Measurements from ENCODE around the gene LSG1.
A peak's percentile ranks its signal among the peaks of the same experiment; 100 is the strongest.
"Not testable (repeated sequence)": the region's sequence is repeated elsewhere in the genome, so short reads cannot be mapped to it uniquely, and the experiment has no call there.

LSG1 gene

GRCh38 chr3:194658477-194659242 is 13.3 kb downstream of the LSG1 start:
- no peak for DNase-seq (ENCODE audit: low read depth in 2 of 2)

GRCh38 chr3:194657439-194657838 is 14.6 kb downstream of the LSG1 start:
- no peak for DNase-seq (ENCODE audit: low read depth in 2 of 2)

GRCh38 chr3:194654443-194654842 is 17.5 kb downstream of the LSG1 start:
- no peak for DNase-seq (ENCODE audit: low read depth in 2 of 2)

GRCh38 chr3:194647747-194648146 is 24.2 kb downstream of the LSG1 start:
- DNase-seq (ENCODE audit: low read depth in 2 of 2) = no peak

- DNase-seq (ENCODE audit: low read depth in 2 of 2) = no peak
Observed at GRCh38 chr3:194642769-194643168, 29.2 kb downstream of the LSG1 start.

- DNase-seq (ENCODE audit: low read depth in 2 of 2) = peak; percentile 12 to 18
Observed at GRCh38 chr3:194640829-194641228, 31.2 kb downstream of the LSG1 start.

- DNase-seq (ENCODE audit: low read depth in 2 of 2) = no peak
Observed at GRCh38 chr3:194638991-194639605, 32.9 kb downstream of the LSG1 start.

GRCh38 chr3:194637541-194638400 is 34.2 kb downstream of the LSG1 start:
- DNase-seq (ENCODE audit: low read depth in 2 of 2) = no peak

GRCh38 chr3:194637066-194637465 is 34.9 kb downstream of the LSG1 start:
- no peak for DNase-seq (ENCODE audit: low read depth in 2 of 2)

- DNase-seq (ENCODE audit: low read depth in 2 of 2) = peak; percentile 18 to 49
Observed at GRCh38 chr3:194633349-194634004, 38.5 kb downstream of the LSG1 start, which contains the start of gene TMEM44. TSS of gene TMEM44 (minus strand) at chr3:194633419. CDS start at chr3:194633215, 204 bp downstream.

GRCh38 chr3:194632809-194633348 is 39.1 kb downstream of the LSG1 start:
- DNase-seq (ENCODE audit: low read depth in 2 of 2) = peak in 1 of 2 donors; percentile 14

GRCh38 chr3:194632226-194632808 is 39.7 kb downstream of the LSG1 start:
- DNase-seq (ENCODE audit: low read depth in 2 of 2) = no peak

GRCh38 chr3:194631696-194632095 is 40.3 kb downstream of the LSG1 start:
- no peak for DNase-seq (ENCODE audit: low read depth in 2 of 2)

GRCh38 chr3:194630681-194631080 is 41.3 kb downstream of the LSG1 start:
- not testable (repeated sequence) for DNase-seq (ENCODE audit: low read depth in 2 of 2)

- no peak for DNase-seq (ENCODE audit: low read depth in 2 of 2)
Observed at GRCh38 chr3:194624956-194625355, 47.0 kb downstream of the LSG1 start.

- DNase-seq (ENCODE audit: low read depth in 2 of 2) = no peak
Observed at GRCh38 chr3:194623449-194624290, 48.3 kb downstream of the LSG1 start.

- no peak for DNase-seq (ENCODE audit: low read depth in 2 of 2)
Observed at GRCh38 chr3:194622621-194623340, 49.2 kb downstream of the LSG1 start.

- DNase-seq (ENCODE audit: low read depth in 2 of 2) = no peak
Observed at GRCh38 chr3:194621947-194622346, 50.0 kb downstream of the LSG1 start.

- DNase-seq (ENCODE audit: low read depth in 2 of 2) = no peak
Observed at GRCh38 chr3:194620196-194620595, 51.8 kb downstream of the LSG1 start.

GRCh38 chr3:194619741-194620140 is 52.2 kb downstream of the LSG1 start:
- no peak for DNase-seq (ENCODE audit: low read depth in 2 of 2)

Measured in stimulated activated CD4-positive, alpha-beta T cell treated with anti-CD3 and anti-CD28 coated beads, Interleukin-1b, Interleukin-23, amount 100 ng/mL, for 4 hours (primary cell).